ENCODE results near the gene NBPF9. TPM values are rescaled to one million over a fixed set of nuclear protein-coding genes. Genes with fewer than 3 reads are reported as not detected.
"Not testable (repeated sequence)": the region's sequence is repeated elsewhere in the genome, so short reads cannot be mapped to it uniquely, and the experiment has no call there.

Gene NBPF9, protein sequence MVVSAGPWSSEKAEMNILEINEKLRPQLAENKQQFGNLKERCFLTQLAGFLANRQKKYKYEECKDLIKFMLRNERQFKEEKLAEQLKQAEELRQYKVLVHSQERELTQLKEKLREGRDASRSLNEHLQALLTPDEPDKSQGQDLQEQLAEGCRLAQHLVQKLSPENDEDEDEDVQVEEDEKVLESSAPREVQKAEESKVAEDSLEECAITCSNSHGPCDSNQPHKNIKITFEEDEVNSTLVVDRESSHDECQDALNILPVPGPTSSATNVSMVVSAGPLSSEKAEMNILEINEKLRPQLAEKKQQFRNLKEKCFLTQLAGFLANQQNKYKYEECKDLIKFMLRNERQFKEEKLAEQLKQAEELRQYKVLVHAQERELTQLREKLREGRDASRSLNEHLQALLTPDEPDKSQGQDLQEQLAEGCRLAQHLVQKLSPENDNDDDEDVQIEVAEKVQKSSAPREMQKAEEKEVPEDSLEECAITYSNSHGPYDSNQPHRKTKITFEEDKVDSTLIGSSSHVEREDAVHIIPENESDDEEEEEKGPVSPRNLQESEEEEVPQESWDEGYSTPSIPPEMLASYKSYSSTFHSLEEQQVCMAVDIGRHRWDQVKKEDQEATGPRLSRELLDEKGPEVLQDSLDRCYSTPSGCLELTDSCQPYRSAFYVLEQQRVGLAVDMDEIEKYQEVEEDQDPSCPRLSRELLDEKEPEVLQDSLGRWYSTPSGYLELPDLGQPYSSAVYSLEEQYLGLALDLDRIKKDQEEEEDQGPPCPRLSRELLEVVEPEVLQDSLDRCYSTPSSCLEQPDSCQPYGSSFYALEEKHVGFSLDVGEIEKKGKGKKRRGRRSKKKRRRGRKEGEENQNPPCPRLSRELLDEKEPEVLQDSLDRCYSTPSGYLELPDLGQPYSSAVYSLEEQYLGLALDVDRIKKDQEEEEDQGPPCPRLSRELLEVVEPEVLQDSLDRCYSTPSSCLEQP (N-terminal part only)
- polyA plus RNA-seq = 10 to 100 TPM in 1 of 4 donors, 1 to 10 TPM in 3; 3.1 to 26.1 (median 4.8) TPM
- long read RNA-seq, donor 1 = 0 reads
- long read RNA-seq, donor 2 = 0 reads
- long read RNA-seq, donor 3 = 0 reads
- long read RNA-seq, donor 4 = 0 reads
- long read RNA-seq, donor 5 = 0 reads
- long read RNA-seq, donor 6 = 0 reads
- long read RNA-seq, donor 7 = 0 reads
- long read RNA-seq, donor 8 = 0 reads
- long read RNA-seq, donor 9 = 0 reads
- long read RNA-seq, donor 10 = 0 reads

DNA sequence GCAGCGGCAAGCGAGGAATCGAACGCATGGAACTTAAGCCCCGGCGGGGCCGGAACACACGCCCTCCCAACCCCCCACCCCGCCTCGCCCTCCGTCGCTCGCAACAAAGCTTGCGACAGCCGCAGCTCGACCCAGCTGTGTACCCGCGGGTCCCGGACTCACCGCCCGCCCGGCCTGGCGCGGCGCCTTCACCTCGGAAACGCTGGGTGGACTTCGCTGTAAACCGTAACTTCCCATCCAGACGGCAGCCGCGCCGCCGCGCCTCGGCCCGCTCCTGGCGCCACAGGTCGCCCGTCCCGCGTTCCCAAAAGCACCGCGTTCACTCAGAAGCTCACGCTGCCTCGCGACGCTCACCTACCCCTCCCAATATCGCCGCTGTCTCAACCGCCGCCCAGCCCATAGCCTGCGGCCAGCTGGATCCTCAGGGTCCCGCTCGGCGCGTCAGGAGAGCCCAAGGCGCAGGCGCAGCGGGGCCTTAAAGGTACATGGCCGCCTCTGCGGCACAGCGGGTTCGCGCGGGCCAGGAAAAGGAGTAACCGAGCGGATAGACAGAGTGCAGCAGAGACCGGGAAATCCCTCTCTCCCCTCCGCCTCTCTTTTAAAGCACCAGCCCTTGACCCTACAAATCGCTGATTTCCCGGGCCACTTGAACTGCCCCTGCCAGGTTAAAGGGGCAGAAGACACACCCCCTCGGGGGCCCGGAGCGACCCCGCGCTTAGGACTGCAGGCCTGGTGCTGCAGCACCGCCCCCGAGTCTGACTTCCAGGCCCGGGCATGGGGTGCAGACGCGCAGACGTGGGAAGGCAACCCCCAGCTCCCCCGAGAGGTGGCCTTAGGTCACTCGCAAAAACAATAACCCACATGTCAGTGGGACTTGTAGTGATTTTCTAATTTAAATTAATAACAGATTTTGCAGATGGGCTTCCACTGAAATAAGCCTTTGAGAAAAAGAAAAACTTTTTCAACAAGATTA is at the start of gene NBPF9:
Gene NBPF9 (minus strand): TSS at position 443 of the 973 bp plus-strand sequence. CDS start 21,412 bp downstream, outside the sequence.
- H3K36me3 ChIP-seq (ENCODE audit: control insufficient read depth in 3 of 3, insufficient read depth in 2 of 3, low read depth in 1 of 3, low read length in 3 of 3); H3K9me3 ChIP-seq (ENCODE audit: control insufficient read depth in 2 of 2, insufficient read depth in 1 of 2, low read depth in 1 of 2, low read length in 1 of 2); H3K27me3 ChIP-seq (ENCODE audit: control insufficient read depth in 3 of 3, insufficient read depth in 3 of 3, low read length in 3 of 3); H3K4me1 ChIP-seq (ENCODE audit: control insufficient read depth in 3 of 3, insufficient read depth in 2 of 3, low read depth in 1 of 3, low read length in 2 of 3); FAIRE-seq: not testable (repeated sequence)
- peak within 1 kb of the TSS in 1 of 3 donors; percentile 78 for H3K27ac ChIP-seq (ENCODE audit: low read depth in 1 of 3, low read length in 2 of 3)
- DNase-seq = peak; percentile 20 to 71
- 0% methylated on average over 17 to 39 of the region's 85 CpGs for WGBS, 3 donors
- peak within 1 kb of the TSS in 2 of 3 donors; percentile 30 to 48 for H3K4me3 ChIP-seq (ENCODE audit: low read depth in 1 of 3, low read length in 3 of 3)

DNA sequence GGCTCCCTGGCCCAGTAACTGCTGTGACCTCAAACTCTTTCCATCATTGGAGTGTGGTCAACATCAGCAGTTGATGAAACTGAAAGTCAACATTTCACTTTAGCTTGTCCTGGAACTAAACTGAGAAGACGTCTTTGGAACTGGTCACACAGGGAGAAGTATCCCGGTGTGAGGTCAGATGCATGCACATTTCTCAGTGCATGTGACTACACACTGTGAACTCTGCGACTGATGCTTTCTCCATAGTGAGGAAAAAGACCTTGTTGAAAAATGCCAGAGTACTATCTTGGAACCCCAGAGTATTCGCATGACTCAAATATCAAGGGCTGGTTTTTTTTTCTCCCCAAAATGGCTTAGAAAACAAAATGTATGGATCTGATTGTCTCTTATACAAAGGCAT is 46.6 kb upstream of the NBPF9 start:
- H3K9me3 ChIP-seq (ENCODE audit: control insufficient read depth in 2 of 2, insufficient read depth in 1 of 2, low read depth in 1 of 2, low read length in 1 of 2); FAIRE-seq; H3K27me3 ChIP-seq (ENCODE audit: control insufficient read depth in 3 of 3, insufficient read depth in 3 of 3, low read length in 3 of 3); H3K36me3 ChIP-seq (ENCODE audit: control insufficient read depth in 3 of 3, insufficient read depth in 2 of 3, low read depth in 1 of 3, low read length in 3 of 3); H3K27ac ChIP-seq (ENCODE audit: low read depth in 1 of 3, low read length in 2 of 3); H3K4me1 ChIP-seq (ENCODE audit: control insufficient read depth in 3 of 3, insufficient read depth in 2 of 3, low read depth in 1 of 3, low read length in 2 of 3); DNase-seq; H3K4me3 ChIP-seq (ENCODE audit: low read depth in 1 of 3, low read length in 3 of 3): not testable (repeated sequence)
- WGBS, 3 donors = 74 to 86% (median 79%) methylated on average over 3 to 4 of the region's 4 CpGs

DNA sequence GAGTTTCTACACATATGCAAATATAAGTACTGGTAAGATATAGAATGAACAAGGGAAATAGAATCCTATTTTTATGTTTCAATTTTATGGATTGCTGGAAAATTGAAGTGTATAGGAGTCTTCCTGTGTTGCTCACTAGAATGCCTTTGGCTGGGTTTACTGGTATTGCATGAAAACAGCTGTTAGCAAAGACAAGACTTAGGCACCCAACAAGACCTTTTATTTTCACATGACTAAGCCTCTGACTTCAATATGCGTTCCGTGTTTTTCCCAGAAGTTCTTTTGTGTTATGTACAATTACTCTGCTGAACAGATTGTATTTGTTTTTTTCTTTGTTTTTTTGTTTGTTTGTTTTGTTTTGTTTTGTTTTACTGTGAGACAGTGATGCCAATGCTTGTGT is 34.2 kb upstream of the NBPF9 start:
- H3K27me3 ChIP-seq (ENCODE audit: control insufficient read depth in 3 of 3, insufficient read depth in 3 of 3, low read length in 3 of 3); DNase-seq; H3K4me3 ChIP-seq (ENCODE audit: low read depth in 1 of 3, low read length in 3 of 3); H3K9me3 ChIP-seq (ENCODE audit: control insufficient read depth in 2 of 2, insufficient read depth in 1 of 2, low read depth in 1 of 2, low read length in 1 of 2); FAIRE-seq; H3K4me1 ChIP-seq (ENCODE audit: control insufficient read depth in 3 of 3, insufficient read depth in 2 of 3, low read depth in 1 of 3, low read length in 2 of 3); H3K36me3 ChIP-seq (ENCODE audit: control insufficient read depth in 3 of 3, insufficient read depth in 2 of 3, low read depth in 1 of 3, low read length in 3 of 3); H3K27ac ChIP-seq (ENCODE audit: low read depth in 1 of 3, low read length in 2 of 3): not testable (repeated sequence)
- 82 to 100% (median 100%) methylated on average over 1 to 2 of the region's 2 CpGs for WGBS, 3 donors

DNA sequence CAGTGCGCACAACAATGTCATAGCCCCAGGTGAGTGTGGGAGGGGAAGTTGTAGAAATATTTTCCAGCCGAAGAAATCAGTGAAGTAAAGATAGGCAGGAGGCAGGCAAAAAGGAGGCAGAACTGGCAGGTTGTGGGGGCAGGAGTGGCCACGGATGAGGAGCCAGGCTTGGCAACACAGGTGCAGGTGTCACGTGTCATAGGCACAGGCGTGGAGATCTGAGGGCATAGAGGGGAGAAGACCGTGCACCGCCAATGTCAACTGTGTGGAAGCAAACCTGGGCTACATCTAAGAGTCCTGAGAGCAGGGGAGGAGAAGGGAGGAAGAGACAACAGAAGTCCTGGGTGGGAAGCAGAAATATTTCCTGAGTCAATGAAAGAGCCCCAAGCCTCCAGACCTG is 27.6 kb upstream of the NBPF9 start:
- not testable (repeated sequence) for H3K9me3 ChIP-seq (ENCODE audit: control insufficient read depth in 2 of 2, insufficient read depth in 1 of 2, low read depth in 1 of 2, low read length in 1 of 2); DNase-seq

DNA sequence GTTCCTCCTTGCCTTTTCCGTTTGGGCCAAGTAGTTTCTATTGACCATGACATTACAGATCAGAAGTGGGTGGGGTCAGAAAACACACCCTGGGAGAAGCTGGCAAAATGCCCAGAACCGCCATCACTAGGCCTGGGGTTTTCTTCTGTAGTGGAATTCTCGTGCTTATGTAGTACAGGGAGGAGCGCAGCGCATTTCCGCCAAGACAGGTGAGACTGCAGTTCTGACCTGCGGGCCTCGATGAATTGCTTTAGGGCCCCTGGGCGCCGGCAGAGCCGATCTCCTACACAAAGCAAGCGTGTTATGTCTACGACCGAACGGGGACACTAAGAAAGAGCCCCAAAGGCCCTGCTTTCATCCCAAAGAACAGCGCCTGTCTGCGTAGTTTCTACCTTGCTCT is 25.9 kb upstream of the NBPF9 start:
- no CpG with 5 or more reads among the region's 17 CpGs for WGBS, 3 donors
- not testable (repeated sequence) for DNase-seq; H3K4me1 ChIP-seq (ENCODE audit: control insufficient read depth in 3 of 3, insufficient read depth in 2 of 3, low read depth in 1 of 3, low read length in 2 of 3); FAIRE-seq; H3K9me3 ChIP-seq (ENCODE audit: control insufficient read depth in 2 of 2, insufficient read depth in 1 of 2, low read depth in 1 of 2, low read length in 1 of 2); H3K4me3 ChIP-seq (ENCODE audit: low read depth in 1 of 3, low read length in 3 of 3); H3K27me3 ChIP-seq (ENCODE audit: control insufficient read depth in 3 of 3, insufficient read depth in 3 of 3, low read length in 3 of 3); H3K36me3 ChIP-seq (ENCODE audit: control insufficient read depth in 3 of 3, insufficient read depth in 2 of 3, low read depth in 1 of 3, low read length in 3 of 3); H3K27ac ChIP-seq (ENCODE audit: low read depth in 1 of 3, low read length in 2 of 3)

More for the DNA sequence above, 27.6 kb upstream of the NBPF9 start:
- H3K27ac ChIP-seq (ENCODE audit: low read depth in 1 of 3, low read length in 2 of 3); H3K36me3 ChIP-seq (ENCODE audit: control insufficient read depth in 3 of 3, insufficient read depth in 2 of 3, low read depth in 1 of 3, low read length in 3 of 3); H3K27me3 ChIP-seq (ENCODE audit: control insufficient read depth in 3 of 3, insufficient read depth in 3 of 3, low read length in 3 of 3); H3K4me1 ChIP-seq (ENCODE audit: control insufficient read depth in 3 of 3, insufficient read depth in 2 of 3, low read depth in 1 of 3, low read length in 2 of 3); FAIRE-seq; H3K4me3 ChIP-seq (ENCODE audit: low read depth in 1 of 3, low read length in 3 of 3): not testable (repeated sequence)
- 79 to 92% (median 90%) methylated on average over 6 to 7 of the region's 7 CpGs for WGBS, 3 donors

DNA sequence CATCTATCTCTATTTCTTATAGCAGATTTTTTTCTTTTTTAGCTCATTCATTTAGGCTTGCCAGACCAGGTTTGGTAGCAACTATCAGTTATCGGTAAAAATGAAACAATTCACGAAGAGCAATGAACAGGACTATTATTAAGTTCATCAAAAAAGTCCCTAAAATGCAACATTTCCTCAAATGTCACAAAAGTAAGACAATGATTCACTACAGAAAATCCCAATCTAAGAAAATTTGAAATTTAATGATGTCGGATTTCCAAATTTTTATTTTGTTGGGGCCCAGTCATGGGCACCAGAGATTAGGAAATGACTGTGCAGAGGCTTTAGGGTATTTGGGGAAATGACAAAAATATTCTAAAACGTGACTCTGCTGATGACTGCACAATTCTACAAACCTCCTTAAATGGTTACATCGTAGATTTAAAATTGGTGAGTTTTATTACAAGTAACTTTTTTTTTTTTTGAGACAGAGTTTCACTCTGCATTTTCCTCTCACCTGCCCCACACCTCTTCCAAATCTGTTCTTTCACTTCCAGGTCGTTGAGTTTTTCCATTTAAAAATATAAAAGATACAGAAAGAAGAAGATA is 23.3 kb upstream of the NBPF9 start:
- FAIRE-seq; H3K27ac ChIP-seq (ENCODE audit: low read depth in 1 of 3, low read length in 2 of 3); H3K27me3 ChIP-seq (ENCODE audit: control insufficient read depth in 3 of 3, insufficient read depth in 3 of 3, low read length in 3 of 3); H3K9me3 ChIP-seq (ENCODE audit: control insufficient read depth in 2 of 2, insufficient read depth in 1 of 2, low read depth in 1 of 2, low read length in 1 of 2); DNase-seq; H3K4me3 ChIP-seq (ENCODE audit: low read depth in 1 of 3, low read length in 3 of 3); H3K4me1 ChIP-seq (ENCODE audit: control insufficient read depth in 3 of 3, insufficient read depth in 2 of 3, low read depth in 1 of 3, low read length in 2 of 3); H3K36me3 ChIP-seq (ENCODE audit: control insufficient read depth in 3 of 3, insufficient read depth in 2 of 3, low read depth in 1 of 3, low read length in 3 of 3): not testable (repeated sequence)
- WGBS, 3 donors = 72 to 82% (median 81%) methylated on average over 4 to 5 of the region's 6 CpGs

DNA sequence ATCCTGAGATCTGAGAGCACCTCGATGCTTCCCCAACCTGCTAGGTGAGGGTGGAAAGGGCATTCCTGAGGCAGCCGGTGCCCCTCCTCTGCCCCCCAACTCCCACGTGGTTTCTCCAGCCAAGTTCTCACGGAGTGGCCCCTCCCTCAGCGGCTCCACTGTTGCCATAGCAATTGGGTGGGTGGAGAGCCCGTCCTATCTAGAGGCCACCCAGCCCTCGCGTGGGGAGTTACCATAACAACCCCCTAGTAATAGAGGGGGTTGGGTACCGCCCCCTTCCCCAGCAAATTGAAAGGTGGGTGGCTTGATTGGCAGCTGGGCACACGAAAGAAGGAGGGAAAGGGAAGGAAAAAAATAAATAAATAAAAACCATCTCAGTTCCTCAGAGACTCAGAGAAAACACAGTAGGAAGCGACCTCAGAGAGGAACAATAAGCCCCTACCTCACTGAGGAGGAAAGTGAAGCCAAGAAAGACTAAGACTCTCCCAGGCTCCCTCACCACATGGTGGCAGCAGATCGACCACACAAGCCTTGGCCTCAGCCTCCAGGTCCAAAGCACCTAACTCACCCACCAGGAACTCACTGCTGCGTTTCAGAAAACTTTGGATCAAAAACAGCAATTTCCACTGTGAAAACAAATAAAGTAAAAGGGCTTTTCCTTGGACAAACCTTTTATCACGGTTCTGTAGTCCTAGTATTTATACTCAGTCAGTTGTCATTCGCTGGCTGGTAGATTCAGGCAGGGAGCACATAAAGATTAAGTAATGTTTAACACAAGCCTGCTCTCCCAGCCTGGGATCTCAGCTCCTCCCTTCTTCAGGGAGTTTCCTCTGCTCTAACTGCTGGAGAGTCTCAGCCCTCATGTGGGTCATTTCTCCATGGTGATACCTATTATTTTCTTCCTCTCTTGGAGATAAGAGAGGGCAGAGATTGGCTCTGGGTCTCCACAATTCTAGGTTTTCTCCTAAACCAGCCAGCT is 20.9 kb upstream of the NBPF9 start:
- not testable (repeated sequence) for FAIRE-seq; H3K4me3 ChIP-seq (ENCODE audit: low read depth in 1 of 3, low read length in 3 of 3); H3K9me3 ChIP-seq (ENCODE audit: control insufficient read depth in 2 of 2, insufficient read depth in 1 of 2, low read depth in 1 of 2, low read length in 1 of 2); H3K27ac ChIP-seq (ENCODE audit: low read depth in 1 of 3, low read length in 2 of 3); H3K36me3 ChIP-seq (ENCODE audit: control insufficient read depth in 3 of 3, insufficient read depth in 2 of 3, low read depth in 1 of 3, low read length in 3 of 3); H3K27me3 ChIP-seq (ENCODE audit: control insufficient read depth in 3 of 3, insufficient read depth in 3 of 3, low read length in 3 of 3); H3K4me1 ChIP-seq (ENCODE audit: control insufficient read depth in 3 of 3, insufficient read depth in 2 of 3, low read depth in 1 of 3, low read length in 2 of 3)
- WGBS, 3 donors = 3 to 10% (median 4%) methylated on average over 7 to 10 of the region's 15 CpGs
- DNase-seq = peak in 1 of 2 donors; percentile 18
